Stimulated activated CD8-positive, alpha-beta memory T cell treated with anti-CD3 and anti-CD28 coated beads, Interleukin-4, amount 100 ng/mL, for 1 hour (primary cell): ENCODE measurements around the gene CHST11.

ENCODE experiments used
- DNase-seq, 2 donors: peaks; one replicate each; pipeline ENCODE4 v3.0.0-alpha.2; 2020; ENCODE audit warnings: low read depth in 2 of 2, low spot score in 1 of 2

Gene CHST11

DNA sequence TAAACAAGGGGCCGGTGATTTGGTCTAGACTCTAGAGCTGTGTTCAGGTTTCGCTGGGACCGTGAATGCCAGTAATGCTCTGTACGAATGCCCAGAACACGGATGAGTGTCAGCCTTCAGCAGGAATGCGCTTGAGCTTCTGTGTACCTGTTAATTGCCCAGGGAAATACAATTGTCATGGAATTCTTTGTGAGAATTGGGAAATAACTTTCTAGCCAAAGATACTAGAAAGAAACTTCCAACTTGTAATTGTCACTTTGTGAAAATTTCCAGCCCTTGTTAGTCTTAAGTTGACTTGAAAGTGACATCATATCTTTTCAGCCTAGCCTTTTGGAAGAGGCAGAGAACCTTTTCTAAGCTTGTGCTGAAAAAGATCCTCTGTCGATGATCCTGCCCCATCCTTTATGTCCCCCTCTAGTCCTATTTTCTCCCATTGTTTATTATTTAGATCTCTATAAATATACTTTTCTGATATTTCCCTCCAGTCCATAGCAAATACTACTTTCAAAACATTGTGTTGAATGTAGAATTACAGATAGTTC, 2.7 kb downstream of the CHST11 start:
- no peak for DNase-seq

- DNase-seq, result no peak
Observed at GRCh38 chr12:104460041-104460719, 3.4 kb downstream of the CHST11 start.

GRCh38 chr12:104460973-104461698, 4.4 kb downstream of the CHST11 start:
- no peak for DNase-seq

DNA sequence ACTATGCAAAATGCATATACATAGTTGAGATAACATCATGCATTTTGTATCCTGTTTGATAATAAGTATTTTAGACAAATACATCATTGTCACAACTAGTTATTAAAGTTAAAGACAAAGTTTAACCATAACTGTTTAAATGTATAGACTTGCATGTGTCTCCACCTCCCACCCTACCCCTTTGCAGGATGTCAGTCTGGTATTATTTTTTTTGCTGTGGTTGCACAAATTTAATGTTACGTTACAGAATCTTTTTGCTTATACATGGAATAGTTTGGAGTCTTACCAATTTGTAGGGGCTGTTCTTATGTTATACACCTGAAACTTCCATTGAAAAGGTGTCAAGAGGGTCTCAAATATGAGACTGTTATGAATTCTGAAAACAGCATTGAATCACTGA, 5.6 kb downstream of the CHST11 start:
- DNase-seq, result no peak

- no peak for DNase-seq
Observed at GRCh38 chr12:104462931-104463339, 6.2 kb downstream of the CHST11 start.

DNA sequence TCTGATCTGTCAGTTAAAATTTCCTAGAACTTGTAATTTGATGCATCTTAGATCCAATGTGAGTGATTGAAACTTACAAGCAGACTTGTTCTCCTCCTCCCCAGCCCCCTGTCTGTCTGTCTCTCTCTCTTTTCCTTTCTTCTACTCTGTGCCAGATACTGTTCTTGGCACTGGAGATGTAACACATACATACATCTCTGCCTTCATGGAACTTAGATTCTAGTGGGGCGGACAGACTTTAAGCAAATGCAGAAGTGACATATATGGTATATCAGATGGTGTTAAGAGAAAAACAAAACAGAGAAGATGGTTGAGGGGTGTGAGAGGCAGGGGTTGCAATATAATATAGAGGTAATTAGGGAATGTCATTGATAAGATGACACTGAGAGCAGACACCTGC, 6.6 kb downstream of the CHST11 start:
- no peak for DNase-seq

DNA sequence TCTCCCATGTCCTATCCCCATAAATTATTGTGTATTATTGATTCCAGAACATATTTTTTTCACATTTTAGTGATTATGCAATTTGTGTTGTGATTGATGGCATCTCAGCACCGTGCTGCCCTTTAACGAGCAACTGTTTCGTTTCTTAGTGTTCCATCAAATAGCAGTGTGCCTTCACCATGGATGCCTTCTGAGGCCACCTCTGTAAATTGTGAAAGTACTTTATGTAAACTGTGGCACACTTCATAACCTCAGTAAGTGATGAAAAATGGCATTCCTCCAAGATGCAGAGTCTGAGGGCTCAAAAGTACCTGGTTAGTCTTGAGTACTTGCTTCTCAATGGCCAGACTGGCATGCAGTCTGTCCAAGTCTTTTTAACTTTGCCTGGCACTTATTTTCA, 8.2 kb downstream of the CHST11 start:
- DNase-seq, result no peak

DNA sequence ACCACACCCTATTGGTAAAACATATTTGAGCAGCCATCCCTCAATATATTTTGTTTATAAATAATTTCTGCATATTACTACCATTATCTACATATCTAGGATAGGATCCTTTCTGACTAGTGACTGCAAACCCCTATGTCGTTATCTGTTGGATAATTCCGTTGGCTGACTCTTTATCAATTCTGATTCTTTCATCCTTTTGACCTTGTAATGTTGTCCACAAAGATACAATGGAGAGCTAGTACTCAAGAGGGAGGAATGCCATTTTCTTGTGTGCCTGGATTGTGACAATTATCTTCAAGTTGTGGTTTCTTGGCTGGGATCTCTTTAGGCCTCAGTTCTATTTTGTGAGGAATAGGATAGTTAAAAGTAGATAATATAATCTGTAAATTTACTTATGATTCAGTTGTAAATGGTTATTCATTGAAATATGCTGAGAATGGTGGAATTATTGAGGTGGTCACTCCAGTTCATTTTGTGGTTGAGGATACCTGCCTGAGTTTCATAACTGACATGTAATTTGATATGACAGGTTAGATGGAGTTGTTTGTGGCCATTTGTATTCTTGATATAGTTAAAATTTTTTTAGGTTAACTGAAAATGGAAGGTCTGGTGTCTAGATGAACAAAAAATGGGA, 10.1 kb downstream of the CHST11 start:
- no peak for DNase-seq

- no peak for DNase-seq
Observed at GRCh38 chr12:104467346-104467837, 10.6 kb downstream of the CHST11 start.

DNA sequence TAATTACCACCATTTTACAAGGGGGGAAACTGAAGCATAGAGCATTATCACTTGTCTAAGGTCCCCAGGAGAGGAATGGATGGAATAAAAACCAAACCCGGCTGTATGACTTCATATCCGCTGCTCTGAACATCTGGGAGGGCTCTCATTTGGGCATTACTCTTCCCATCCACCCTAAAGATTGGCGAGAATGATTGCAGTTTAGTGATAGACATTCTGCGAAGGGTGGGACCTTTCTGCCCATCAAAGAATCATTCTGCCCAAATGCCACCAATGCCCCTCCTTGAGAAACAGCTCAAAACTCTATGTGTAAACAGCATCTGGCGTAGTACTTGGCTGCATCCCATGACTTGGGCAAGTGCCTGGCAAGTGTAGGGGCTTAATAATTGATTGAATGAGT, 11.6 kb downstream of the CHST11 start:
- no peak for DNase-seq

DNA sequence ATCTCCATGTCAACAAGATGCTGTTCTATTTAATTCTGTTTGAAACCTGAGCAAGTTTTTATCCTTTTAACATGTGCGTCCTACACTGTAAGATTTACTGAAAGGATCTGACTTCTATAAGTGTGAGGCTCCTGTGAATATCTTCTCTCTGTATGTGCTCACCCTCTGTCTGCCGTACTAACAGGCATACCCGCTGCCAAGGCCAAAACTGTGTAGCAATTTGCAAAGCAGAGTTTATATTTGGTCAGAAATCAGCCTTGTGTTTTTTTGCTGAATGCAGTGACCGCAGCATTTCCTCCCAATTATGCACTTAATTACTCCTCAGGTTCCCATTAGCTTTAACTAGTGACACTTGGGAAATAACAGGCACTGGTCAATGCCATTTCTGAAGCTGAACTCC, 12.3 kb downstream of the CHST11 start:
- no peak for DNase-seq

- DNase-seq, result no peak
Observed at GRCh38 chr12:104469523-104469922, 12.8 kb downstream of the CHST11 start.

DNA sequence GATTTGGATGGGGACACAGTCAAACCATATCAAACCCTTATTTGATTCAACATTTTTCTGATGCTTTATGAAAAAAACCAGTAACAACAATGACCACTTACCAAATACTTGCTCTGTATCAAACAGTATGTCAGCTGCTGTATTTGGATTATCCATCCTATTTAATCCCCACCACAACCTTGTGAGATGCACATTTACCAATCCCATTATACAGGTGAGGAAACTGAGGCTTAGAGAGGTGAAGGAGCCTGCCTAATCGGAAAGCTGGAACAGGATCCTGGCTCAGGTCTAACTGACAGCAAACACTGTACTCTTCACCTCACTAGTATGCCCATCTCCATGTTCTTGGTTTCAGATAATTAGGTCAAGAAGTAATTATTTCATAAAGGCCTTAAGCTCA, 13.8 kb downstream of the CHST11 start:
- DNase-seq, result no peak

DNA sequence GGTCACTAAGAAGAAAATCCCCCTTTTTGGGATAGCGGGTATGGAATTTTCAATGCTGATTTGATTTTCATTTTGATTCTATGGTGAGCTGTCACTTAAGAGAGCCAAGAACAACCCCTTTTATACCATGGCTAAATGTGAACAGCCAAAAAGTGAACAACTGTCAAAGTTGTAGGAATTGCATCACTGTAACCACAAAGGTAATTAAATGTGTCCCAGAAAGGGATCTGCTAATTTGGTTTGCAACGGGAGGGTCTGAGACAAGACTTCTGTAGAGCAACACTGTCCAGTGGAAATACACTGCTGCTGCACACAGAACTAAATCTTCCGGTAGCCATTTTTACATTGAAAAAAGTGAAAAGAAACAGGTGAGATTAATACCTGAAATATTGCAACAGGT, 14.6 kb downstream of the CHST11 start:
- DNase-seq, result no peak

DNA sequence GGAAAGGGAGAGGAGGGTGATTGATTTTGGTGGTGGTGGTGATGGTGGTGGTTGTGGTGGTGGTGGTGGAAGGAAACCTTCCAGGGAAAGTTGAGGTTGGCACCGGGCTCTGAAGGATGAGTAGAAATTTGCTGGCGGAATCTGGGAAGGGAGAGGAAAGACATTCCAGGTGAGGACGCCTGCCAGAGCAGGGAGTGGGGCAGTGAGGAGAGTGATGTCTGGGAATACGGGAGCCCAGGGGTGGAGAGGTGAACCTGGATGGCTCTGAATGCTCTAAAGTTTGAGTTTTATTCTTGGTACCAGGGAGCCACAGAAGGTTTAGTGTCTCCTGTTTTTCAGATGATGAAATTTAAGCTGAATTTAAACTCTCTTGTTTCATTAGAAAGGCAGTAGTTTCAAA, 16.0 kb downstream of the CHST11 start:
- no peak for DNase-seq

GRCh38 chr12:104473374-104473983, 16.7 kb downstream of the CHST11 start:
- no peak for DNase-seq

- no peak for DNase-seq
Observed at GRCh38 chr12:104475271-104475670, 18.5 kb downstream of the CHST11 start.

- DNase-seq, result no peak
Observed at GRCh38 chr12:104477510-104478390, 21.0 kb downstream of the CHST11 start.

DNA sequence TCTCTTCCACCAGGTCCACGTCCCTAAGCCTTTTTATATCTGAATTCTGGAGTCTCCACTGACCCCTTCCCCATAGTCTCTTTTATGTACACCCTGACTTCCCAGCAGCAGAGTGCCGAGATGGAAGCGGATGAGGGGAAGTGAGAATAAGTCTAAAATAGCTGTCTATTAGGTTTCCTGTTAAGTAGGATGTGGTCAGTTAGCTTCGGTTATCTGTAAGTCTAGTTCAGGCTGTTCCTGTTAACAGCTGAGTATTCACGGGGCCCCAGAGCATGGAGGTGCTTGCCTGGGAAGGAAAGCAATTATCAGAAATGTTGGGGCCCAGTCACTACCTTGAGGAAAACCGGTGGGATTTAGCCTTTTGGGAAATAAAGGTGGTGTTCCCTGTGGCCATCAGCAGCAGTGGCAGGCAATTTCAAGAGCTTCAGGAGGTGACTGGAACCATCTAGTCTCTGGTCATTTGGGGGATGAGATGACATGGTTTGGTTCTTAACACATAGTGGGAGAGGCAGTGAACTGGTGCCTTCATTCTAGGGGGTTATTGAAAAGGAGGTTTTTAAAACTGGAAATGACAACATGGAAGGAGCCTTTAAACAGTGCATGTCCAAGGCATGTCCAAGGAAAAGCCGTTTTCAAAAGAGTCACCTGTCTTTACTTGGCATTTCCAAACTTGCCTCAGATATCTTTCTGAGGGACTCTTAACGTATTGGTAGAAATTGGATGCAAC, 21.8 kb downstream of the CHST11 start:
- no peak for DNase-seq

DNA sequence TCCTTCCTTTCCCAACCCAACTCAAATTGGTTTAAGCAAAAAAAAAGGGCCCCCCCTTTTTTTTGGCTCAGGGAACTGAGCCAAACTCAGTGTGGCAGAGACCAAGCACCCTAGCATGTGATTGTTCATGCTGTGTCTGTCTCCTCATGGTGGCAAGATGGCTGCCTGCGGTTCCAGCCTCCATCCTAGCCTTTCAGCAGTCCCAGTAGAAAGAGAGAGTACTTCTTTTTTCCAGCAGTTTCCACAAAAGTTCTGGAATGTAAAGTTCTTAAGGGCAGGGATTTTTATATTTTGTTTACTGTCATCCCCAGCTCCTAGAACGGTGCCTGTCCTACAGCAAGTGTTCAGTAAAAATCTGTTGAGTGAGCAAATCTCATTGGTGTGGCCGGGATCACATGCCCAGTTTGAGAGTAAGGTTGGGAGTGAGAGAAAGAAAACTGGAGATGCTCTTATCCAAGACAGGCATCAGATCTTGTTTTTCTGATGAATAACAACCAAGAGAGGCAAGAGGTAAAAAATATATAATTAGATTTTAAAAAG, 22.4 kb downstream of the CHST11 start:
- no peak for DNase-seq
